HG03521 (cell line): Measurements from ENCODE around the gene BMPER.

Experiments used
- ATAC-seq: cut with Tn5 transposase; IDR thresholded peaks from one replicate; pipeline ENCODE4 v1.9.1; 2021; ENCODE audit warnings: mild to moderate bottlenecking, moderate library complexity; ENCODE audit not compliant: unreplicated experiment

BMPER gene

GRCh38 chr7:33887266-33887975 lies 17.9 kb upstream of the BMPER start:
- no peak for ATAC-seq

GRCh38 chr7:33888166-33888565 lies 17.2 kb upstream of the BMPER start:
- no peak for ATAC-seq

DNA sequence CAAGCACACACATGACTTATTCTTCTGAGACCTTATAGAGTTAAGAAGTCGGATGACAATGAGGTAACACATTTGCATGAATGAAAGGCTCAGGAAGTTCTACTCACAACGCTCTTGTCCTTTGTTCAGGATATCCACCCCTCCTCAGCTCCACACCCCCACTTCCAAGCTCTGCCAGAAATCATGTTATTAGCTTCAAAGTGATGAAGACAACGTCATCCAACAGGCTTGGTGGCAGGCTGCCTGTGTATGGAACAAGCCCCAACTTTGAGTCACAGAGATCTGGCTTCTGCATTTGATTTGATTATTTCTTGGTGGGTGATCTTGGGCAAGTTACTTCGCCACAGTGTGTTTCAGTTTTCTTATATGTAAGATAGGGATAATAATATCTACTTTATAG lies 12.4 kb upstream of the BMPER start:
- no peak for ATAC-seq

- no peak for ATAC-seq
Measured at GRCh38 chr7:33893377-33893776, 12.0 kb upstream of the BMPER start.

- peak; percentile 99 for ATAC-seq
Measured at GRCh38 chr7:33895025-33895804, 10.1 kb upstream of the BMPER start.

GRCh38 chr7:33900501-33900900 lies 4.8 kb upstream of the BMPER start:
- no peak for ATAC-seq

- no peak for ATAC-seq
Measured at GRCh38 chr7:33901199-33901598, 4.1 kb upstream of the BMPER start.

- no peak for ATAC-seq
Measured at GRCh38 chr7:33901847-33902246, 3.5 kb upstream of the BMPER start.

DNA sequence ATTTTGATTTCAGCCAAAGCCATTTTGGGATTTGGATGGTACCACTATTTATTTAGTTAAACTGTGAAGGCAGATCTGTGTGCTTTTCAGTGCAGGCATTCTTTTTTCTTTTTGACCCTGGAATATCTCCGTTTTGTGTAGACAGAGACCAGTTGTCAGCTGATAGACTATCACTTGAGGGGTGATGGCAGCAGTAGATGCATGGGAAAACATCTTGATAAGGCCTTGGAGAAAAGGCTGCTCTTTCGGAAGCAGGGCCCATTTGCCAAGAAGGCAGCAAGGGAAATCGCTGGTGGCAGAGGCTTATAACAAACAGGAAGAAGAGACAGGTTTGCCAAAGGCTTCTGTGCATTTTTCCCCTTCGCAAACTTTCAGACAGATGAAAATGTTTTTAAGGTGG lies 2.6 kb upstream of the BMPER start:
- ATAC-seq, result no peak

DNA sequence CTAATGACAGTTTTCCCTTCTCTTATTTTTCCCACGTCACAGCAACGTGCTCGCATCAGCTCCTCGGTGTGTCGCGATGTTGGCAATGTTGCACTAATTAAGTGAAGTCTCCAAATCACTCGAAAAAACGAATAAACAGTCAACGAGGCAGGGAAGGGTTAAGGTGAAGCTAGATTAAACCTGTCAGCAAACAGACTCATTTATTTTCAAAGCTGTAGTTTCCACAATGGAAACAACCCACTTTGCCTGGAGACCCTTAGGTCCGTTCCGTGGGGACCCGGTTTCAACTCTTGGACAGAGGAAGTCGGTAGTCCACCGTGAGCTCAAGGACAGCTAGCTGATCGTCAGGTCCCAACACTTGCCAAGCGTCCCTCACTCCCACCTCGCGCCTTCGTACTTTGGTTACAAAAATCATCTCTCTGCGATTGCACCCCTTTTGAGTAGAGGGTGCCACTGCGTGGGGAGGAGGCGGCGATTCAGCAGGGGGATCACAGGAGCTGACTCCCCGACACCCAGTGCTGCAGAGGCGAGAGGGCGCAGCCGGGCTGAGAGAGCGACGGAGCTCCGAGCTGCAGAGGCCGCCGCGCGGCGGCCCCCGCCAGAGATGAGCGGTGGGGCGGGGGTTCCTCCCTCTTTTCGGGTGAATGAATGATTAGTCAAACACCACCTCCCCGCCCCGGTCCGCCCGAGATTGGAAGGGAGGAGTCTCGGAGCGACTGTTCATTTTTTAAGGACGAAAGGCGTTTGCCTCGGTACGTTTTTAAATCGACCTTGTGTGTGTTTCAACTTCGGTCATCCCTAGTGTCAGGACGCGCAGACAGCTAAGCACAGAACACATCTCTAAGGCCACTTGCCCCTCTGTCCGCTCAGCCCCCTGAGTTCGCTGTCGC lies 1.3 kb upstream of the BMPER start:
- ATAC-seq, result no peak

DNA sequence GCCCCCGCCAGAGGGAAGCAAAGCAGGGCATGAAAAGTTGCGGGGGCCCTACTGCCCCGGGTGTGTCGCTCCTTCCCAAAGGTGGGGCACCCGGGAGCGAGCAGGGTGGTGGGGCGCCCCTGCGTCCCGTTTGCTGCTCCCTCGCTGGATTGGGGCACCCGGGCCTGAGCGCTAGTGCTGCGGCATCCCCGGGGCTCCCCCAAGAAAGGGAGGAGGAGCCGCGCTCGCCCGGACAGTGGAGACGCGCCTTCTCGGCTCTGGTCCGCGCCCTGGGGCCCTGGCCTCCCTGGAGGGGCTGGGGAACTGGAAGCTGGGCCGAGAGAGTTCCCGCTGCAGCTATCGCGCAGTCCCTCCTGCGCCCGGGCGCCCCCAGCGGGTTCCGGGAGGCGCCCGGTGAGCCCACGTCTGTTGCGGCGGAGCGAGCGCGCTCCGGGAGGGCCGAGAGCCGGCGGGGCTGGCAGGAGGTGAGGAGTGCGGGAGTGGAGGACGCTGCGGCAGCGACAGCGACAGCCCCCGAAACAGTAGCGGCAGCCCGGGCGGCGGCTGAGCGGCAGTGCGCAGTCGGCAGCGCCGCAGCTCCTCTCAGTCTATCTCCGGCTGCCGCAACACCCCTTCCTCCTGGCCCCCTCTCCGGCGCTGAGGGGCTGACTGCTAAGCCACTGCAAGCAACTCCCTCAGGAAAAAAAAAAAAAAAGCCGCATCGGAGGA lies 504 bp upstream of the BMPER start:
- ATAC-seq, result no peak

GRCh38 chr7:33906697-33907096 lies 1.4 kb downstream of the BMPER start:
- ATAC-seq, result no peak

DNA sequence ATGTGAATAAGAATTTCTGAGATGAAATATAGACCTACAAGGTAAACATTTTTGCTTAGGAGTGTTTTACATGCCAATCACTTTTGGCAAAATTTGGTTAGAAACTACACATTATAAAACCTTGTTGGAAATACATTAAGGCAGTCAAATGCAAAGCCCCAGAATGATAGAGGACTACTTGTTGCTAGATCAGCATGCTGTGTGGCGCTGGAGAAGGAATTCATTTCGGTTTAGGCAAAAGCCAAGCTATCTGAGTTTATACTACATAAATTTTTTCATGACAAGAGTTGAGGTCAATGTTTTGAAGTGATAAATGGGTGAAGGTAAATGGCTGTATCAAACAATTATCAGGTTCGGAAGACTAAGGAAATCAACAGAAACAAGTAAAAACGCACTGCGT lies 2.3 kb downstream of the BMPER start:
- ATAC-seq, result no peak

- ATAC-seq, result no peak
Measured at GRCh38 chr7:33909318-33909717, 4.0 kb downstream of the BMPER start.

DNA sequence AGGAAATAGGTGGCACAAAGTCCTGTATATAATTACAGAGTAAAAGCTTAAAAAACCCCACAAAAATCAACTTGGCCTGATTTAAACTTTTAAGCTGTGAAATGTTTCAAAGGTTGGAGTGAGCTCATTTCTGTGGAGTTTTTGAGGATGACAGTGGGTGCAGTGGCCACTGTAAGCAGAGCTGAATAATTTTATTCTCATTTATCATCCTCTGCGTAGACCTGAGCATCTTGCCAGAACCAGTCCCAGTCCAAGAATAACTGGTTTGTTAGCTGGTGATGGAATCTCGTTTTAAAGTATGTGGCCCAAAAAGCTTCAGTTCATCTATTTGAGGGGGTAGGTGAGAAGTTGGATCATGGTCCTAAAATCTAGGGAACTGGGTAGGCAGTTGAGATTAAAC lies 4.4 kb downstream of the BMPER start:
- no peak for ATAC-seq

GRCh38 chr7:33910756-33911155 lies 5.4 kb downstream of the BMPER start:
- no peak for ATAC-seq

DNA sequence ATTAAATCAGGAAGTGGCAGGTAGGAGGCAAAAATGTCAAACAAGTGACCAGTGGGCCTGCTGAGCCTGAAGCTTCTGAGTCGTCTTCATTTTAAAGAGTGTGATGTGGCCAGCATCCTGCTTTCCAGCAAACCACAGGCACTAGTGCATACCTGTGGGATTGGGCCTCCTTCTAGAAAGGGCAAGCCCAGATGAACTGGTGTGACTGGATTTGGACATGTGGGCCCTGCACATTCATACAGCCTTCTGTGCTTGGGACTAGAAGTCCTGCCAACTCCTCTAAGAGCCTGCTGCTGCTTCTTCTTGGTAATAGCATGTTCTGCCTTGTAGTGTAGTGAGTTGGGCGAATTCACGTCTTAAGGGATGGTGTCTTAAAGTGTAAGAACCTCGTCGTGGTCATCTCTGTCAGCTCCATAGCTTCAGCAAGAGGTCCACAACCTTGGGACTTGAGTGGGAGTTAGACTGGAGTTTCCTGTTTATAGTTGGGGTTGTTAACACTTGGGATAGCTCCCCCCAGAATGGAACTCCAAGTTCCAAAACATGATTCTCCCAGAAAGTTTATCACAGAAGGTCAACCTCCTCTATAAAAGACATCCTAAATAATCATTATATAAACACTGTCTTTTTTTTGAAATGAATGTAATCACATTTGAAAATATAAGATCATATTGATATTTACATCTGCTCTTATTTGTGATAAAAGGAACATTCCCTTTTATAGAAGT lies 11.2 kb downstream of the BMPER start:
- ATAC-seq, result no peak

- no peak for ATAC-seq
Measured at GRCh38 chr7:33917661-33918060, 12.3 kb downstream of the BMPER start.

DNA sequence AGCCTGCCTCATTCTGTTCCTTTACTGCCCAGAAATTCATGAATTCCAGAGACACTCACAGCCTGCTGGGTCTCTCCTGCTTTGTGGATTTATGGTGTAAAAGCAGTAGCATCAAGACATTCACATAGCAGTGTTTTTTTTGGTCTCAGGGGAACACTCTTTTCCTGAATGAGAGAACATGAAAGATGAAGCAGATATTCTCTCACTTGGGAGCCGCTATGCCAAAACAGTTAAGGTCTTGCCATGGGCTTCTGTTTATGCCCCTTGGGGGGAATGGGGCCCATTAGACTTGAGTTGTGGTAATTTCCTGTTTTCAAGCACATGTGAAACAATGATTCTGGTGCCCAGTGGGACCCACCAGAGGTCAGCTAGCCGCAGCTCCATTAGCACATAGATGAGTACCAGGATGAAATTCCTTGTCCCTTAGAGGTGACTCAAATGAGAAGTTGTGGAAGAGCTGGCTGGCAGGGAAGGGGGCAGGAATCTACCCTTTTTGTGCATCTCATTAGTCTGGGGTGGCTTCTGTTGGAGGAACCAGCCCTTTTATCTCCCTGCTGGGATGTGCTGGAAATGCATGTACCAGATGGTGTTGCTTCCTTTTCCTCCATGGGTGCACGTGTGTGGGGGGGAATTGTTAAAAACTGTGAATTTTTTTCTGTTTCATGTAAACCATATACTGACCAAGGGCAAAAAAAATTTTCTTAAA lies 13.3 kb downstream of the BMPER start:
- ATAC-seq, result no peak

DNA sequence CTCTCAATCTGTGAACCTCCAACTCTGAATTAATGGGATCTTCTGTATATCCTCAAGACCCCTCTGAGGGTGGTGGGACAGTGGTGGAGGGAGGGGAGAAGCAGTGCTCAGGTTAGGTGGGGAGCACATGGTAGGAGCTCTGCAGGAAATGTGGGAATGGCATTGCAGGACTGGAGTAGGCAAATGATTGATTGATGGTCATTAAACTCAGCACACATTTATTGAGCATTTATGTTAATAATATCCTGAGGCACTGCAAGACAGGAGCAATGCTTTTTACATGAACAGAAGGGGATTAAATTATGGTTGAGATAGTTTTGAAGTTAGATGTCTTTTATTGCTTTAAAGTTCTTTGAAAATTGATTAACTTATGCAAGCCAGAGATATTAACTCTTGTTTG lies 14.1 kb downstream of the BMPER start:
- no peak for ATAC-seq
